ENCODE results near the gene MYO7A. TPM values are rescaled to one million over a fixed set of nuclear protein-coding genes. Genes with fewer than 3 reads are reported as not detected.

The MYO7A gene
- total RNA-seq, 2 experiments from 2014 or later, result 0.61 to 0.63 TPM

DNA sequence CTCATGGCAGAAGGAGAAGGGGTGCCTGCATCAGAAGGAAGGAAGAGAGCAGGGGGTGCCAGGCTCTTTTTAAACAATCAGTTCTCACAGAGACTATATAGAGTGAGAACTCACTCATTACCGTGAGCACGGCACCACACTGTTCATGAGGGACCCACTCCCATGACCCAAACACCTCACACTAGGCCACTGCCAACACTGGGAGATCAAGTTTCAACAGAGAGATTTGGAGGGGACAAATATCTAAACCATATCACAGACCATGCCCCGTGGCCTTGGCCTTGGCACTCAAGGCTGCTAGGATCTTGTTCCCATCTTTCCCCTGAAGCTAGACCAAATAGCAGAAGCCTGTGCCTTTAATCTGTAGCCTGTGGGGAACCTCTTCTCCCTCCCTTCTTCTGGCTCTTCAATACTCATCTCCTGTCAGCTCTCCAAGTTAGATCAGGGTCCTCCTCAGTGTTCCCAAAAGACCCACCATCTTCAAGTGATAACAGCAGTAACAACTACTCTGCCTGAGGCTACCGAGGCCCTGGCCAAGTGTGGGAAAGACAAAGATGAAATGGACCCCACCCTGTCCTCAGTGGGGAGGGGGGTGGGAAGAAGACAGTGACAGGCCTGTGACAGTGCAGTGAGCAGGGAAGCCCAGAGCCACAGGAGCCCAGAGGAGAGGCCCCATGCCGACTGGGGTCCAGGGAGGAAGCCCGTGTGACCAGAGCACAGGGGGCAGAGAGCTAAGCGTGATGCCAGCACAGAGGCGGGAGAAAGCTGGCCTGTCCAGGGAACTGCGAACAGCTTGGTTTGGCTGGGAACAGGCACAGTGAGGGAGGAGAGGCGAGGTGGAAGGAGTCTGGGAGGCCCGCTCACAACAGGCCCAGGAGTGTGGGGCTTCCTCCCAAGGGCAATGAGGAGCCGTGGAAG, 72.6 kb downstream of the MYO7A start:
- Histone ChIP-seq H3K27me3 (ENCODE audit: control insufficient read depth in 1 of 2, insufficient read depth in 2 of 2, low read length in 2 of 2) (no peaks in the 10 kb centered on the region), H3K4me1 (ENCODE audit: insufficient read depth, low read length) (no peaks in the 10 kb centered on the region), H3K4me3 (ENCODE audit: low read length) (no peak overlapping the region), H3K36me3 (ENCODE audit: insufficient read depth, low read length) (no peaks in the 10 kb centered on the region), H3K9me3 (ENCODE audit: control insufficient read depth in 1 of 2, insufficient read depth in 1 of 2, low read length in 2 of 2) (no peaks in the 10 kb centered on the region), H3K27ac (ENCODE audit: low read depth in 1 of 2, low read length in 2 of 2) (no peak overlapping the region)
- no peak for ATAC-seq (ENCODE audit: poor library complexity)
- Mint-ChIP-seq H3K9me3 (no peaks in the 10 kb centered on the region), H3K27me3 (no peaks in the 10 kb centered on the region), H3K27ac (no peak overlapping the region), H3K4me1 (ENCODE audit: low read depth) (no peaks in the 10 kb centered on the region), H3K36me3 (ENCODE audit: low read depth) (no peaks in the 10 kb centered on the region), H3K4me3 (no peak overlapping the region)
- CTCF ChIA-PET, result no interaction called here
- TF ChIP-seq, protein P1, sequence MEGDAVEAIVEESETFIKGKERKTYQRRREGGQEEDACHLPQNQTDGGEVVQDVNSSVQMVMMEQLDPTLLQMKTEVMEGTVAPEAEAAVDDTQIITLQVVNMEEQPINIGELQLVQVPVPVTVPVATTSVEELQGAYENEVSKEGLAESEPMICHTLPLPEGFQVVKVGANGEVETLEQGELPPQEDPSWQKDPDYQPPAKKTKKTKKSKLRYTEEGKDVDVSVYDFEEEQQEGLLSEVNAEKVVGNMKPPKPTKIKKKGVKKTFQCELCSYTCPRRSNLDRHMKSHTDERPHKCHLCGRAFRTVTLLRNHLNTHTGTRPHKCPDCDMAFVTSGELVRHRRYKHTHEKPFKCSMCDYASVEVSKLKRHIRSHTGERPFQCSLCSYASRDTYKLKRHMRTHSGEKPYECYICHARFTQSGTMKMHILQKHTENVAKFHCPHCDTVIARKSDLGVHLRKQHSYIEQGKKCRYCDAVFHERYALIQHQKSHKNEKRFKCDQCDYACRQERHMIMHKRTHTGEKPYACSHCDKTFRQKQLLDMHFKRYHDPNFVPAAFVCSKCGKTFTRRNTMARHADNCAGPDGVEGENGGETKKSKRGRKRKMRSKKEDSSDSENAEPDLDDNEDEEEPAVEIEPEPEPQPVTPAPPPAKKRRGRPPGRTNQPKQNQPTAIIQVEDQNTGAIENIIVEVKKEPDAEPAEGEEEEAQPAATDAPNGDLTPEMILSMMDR (IDR thresholded peaks at IDR 0.05), result no peak
- intact Hi-C loops (cut with DNase I, micrococcal nuclease), result no loop called here
- POLR2A ChIA-PET, result no interaction called here
- peak in 1 of 14 experiments; percentile 27 for DNase-seq

DNA sequence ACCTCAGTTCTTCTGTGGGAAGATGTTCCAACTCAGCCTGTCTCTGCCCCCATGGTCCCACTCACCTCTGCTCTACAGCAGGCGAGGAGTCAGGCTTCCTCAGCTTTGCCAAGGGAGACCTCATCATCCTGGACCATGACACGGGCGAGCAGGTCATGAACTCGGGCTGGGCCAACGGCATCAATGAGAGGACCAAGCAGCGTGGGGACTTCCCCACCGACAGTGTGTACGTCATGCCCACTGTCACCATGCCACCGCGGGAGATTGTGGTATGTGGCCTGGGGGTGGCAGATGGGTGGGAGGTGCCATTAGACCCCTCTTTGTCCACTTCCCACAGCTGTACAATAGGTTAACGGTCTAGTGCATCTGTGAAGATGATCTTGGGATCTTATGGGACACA, 73.3 kb downstream of the MYO7A start:
- Mint-ChIP-seq H3K27me3 (no peaks in the 10 kb centered on the region), H3K4me3 (no peak overlapping the region), H3K36me3 (ENCODE audit: low read depth) (no peaks in the 10 kb centered on the region), H3K4me1 (ENCODE audit: low read depth) (no peaks in the 10 kb centered on the region), H3K27ac (no peak overlapping the region), H3K9me3 (no peaks in the 10 kb centered on the region)
- DNase-seq (peak in 1 of 14 experiments; percentile 19), ATAC-seq (ENCODE audit: poor library complexity) (no peak)
- H3K27ac ChIP-seq (ENCODE audit: low read depth in 1 of 2, low read length in 2 of 2), result no peak overlapping the region
- CTCF ChIA-PET, result no interaction called here
- H3K9me3 ChIP-seq (ENCODE audit: control insufficient read depth in 1 of 2, insufficient read depth in 1 of 2, low read length in 2 of 2), result no peaks in the 10 kb centered on the region
- POLR2A ChIA-PET, result no interaction called here
- TF ChIP-seq, protein P1 (IDR thresholded peaks at IDR 0.05), result no peak
- H3K27me3 ChIP-seq (ENCODE audit: control insufficient read depth in 1 of 2, insufficient read depth in 2 of 2, low read length in 2 of 2), result no peaks in the 10 kb centered on the region
- no peak overlapping the region for H3K4me3 ChIP-seq (ENCODE audit: low read length)
- no peaks in the 10 kb centered on the region for H3K36me3 ChIP-seq (ENCODE audit: insufficient read depth, low read length)
- intact Hi-C loops (cut with DNase I, micrococcal nuclease), result no loop called here
- no peaks in the 10 kb centered on the region for H3K4me1 ChIP-seq (ENCODE audit: insufficient read depth, low read length)

- Histone ChIP-seq H3K4me1 (ENCODE audit: insufficient read depth, low read length) (no peaks in the 10 kb centered on the region), H3K9me3 (ENCODE audit: control insufficient read depth in 1 of 2, insufficient read depth in 1 of 2, low read length in 2 of 2) (no peaks in the 10 kb centered on the region), H3K27me3 (ENCODE audit: control insufficient read depth in 1 of 2, insufficient read depth in 2 of 2, low read length in 2 of 2) (no peaks in the 10 kb centered on the region), H3K36me3 (ENCODE audit: insufficient read depth, low read length) (no peaks in the 10 kb centered on the region), H3K4me3 (ENCODE audit: low read length) (no peak overlapping the region), H3K27ac (ENCODE audit: low read depth in 1 of 2, low read length in 2 of 2) (no peak overlapping the region)
- no peak for ATAC-seq (ENCODE audit: poor library complexity)
- Mint-ChIP-seq H3K36me3 (ENCODE audit: low read depth) (no peaks in the 10 kb centered on the region), H3K27me3 (no peaks in the 10 kb centered on the region), H3K27ac (no peak overlapping the region), H3K9me3 (no peaks in the 10 kb centered on the region), H3K4me3 (no peak overlapping the region), H3K4me1 (ENCODE audit: low read depth) (no peaks in the 10 kb centered on the region)
- ChIA-PET POLR2A (no interaction called here), CTCF (no interaction called here)
- TF ChIP-seq, protein P1 (IDR thresholded peaks at IDR 0.05), result no peak
- intact Hi-C loops (cut with DNase I, micrococcal nuclease), result no loop called here
- DNase-seq, result peak in 1 of 14 experiments; percentile 20
These were observed 74.2 kb downstream of the MYO7A start for GRCh38 chr11:77201991-77202841.

All from CD4-positive, alpha-beta T cell (primary cell).